ENCODE results near the gene ATOSB. TPM values are rescaled to one million over a fixed set of nuclear protein-coding genes. Genes with fewer than 3 reads are reported as not detected.

Gene ATOSB
- total and polyA plus RNA-seq, 8 donors = 13.1 to 30.9 (median 14.6) TPM

DNA sequence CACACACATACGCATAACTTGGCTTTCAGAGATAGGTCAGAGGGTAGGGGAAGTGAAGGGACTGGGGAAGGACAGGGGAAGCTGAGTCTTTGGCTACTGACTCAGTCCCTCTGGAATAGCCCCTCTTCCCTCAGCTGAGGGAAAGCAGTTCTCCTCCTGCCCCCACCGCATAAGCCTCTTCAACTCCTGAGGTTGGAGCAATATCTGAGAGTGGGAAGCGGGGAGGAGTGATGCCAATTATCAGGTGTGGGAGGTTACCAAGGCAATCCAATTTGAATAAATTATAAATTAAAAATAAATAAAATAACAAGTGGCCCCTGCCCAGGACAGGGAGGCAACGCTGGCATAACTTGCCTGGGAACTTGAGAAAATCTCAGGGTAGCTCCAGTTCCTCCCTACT lies 11.1 kb downstream of the ATOSB start:
- ATAC-seq (no peak), DNase-seq (no peak)
- Histone ChIP-seq H3K9me3 (no peaks in the 10 kb centered on the region), H3K36me3 (peaks cover 0 to 74% of the 10 kb centered on the region in 2 donors), H3K27me3 (no peaks in the 10 kb centered on the region), H3K4me1 (peaks cover 6 to 42% of the 10 kb centered on the region in 2 donors), H3K4me3 (no peak overlapping the region), H3K27ac (peak overlapping the region in 1 of 2 donors; percentile 91)
- intact Hi-C loops (cut with DNase I) = no loop called here
- TF ChIP-seq, protein P1, sequence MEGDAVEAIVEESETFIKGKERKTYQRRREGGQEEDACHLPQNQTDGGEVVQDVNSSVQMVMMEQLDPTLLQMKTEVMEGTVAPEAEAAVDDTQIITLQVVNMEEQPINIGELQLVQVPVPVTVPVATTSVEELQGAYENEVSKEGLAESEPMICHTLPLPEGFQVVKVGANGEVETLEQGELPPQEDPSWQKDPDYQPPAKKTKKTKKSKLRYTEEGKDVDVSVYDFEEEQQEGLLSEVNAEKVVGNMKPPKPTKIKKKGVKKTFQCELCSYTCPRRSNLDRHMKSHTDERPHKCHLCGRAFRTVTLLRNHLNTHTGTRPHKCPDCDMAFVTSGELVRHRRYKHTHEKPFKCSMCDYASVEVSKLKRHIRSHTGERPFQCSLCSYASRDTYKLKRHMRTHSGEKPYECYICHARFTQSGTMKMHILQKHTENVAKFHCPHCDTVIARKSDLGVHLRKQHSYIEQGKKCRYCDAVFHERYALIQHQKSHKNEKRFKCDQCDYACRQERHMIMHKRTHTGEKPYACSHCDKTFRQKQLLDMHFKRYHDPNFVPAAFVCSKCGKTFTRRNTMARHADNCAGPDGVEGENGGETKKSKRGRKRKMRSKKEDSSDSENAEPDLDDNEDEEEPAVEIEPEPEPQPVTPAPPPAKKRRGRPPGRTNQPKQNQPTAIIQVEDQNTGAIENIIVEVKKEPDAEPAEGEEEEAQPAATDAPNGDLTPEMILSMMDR (IDR thresholded peaks at IDR 0.05) = no peak

DNA sequence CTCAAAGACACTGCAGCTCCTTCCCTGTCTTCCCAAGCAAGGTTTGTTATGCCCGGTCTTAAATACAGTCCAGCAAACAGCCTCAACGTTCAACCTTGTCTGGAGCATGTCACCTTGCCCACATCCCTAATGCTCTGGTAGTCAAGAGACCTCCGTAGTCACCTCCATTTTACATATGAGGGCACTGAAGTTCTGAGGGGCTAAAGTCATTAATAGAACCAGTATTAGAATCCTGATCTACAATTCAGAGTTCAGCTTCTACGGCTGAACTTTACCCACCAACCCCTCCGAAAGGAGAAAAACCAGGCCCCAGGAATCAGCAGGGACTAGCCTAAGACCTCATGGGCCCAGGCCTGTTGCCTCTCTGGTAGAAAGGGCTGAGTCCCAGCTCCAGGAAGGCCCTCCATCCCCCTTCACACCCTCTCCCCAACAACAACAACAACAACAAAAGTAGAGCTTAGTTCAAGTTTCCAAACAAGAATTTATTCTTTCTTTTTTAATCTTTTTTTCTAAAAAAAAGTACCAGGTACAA lies 11.9 kb downstream of the ATOSB start:
- Histone ChIP-seq H3K9me3 (no peaks in the 10 kb centered on the region), H3K36me3 (peaks cover 0 to 78% of the 10 kb centered on the region in 2 donors), H3K4me3 (peak overlapping the region; percentile 78 to 86), H3K27me3 (no peaks in the 10 kb centered on the region), H3K27ac (peak overlapping the region; percentile 60 to 91), H3K4me1 (peaks cover 6 to 34% of the 10 kb centered on the region in 2 donors)
- intact Hi-C loops (cut with DNase I) = no loop called here
- DNase-seq (no peak), ATAC-seq (no peak)
- TF ChIP-seq, protein P1 (IDR thresholded peaks at IDR 0.05) = no peak

DNA sequence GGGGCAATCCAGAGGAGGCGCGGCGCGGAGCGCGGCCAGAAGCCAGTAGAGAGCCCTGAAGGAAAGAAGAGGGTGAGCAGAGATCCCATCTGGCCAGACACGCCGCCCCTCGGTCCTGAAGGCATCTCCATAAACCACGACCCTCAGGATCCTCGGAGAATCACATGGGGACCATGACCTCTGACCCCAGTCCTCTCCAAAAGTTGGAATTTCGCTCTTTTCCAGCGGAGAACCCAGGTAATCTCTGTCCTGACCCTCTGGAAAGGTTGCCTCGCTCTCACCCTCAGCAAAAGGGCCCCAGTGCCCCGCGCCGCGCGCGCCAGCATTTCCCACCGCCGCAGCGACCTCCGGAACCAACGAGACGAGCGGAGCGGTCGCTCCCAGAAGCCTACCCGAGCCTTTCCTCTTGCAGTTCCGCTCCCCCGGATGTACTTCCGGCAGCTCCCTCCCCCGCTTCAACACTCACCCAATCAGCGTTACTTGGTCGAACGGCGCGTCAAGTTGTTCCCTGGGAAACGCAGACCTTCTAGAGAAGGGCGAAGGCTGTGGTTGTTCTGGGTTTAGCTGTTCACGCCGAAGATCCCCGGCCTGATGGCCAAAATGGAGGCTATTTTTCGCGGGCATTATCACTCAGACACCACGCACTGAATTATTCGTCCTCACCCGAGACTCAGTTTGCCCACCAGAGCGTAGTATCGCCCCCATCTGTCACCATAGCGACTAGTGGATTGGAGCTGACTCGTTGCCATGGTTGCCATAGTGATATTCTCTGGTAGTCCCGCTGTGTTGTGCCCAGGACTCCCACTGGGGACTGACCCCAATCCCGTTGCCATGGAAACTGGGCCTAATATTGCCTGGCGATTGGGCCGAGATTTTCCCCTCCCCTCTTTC lies 12.6 kb downstream of the ATOSB start, which contains the start of gene STOML2:
Gene STOML2, minus strand, starts transcription at position 363 of the 891 bp plus-strand sequence. Its CDS starts 37 bp downstream, at position 326.
- Histone ChIP-seq H3K4me1 (peaks cover 6 to 34% of the 10 kb centered on the region in 2 donors), H3K9me3 (no peaks in the 10 kb centered on the region), H3K27me3 (no peaks in the 10 kb centered on the region), H3K36me3 (peaks cover 0 to 71% of the 10 kb centered on the region in 2 donors), H3K27ac (peak within 1 kb of the TSS; percentile 60 to 91), H3K4me3 (peak within 1 kb of the TSS; percentile 78 to 86)
- TF ChIP-seq, protein P1 (IDR thresholded peaks at IDR 0.05) = no peak
- intact Hi-C loops (cut with DNase I) = no loop called here
- peak; percentile 98 for ATAC-seq
- DNase-seq = peak; percentile 95 to 97 (median 95)

DNA sequence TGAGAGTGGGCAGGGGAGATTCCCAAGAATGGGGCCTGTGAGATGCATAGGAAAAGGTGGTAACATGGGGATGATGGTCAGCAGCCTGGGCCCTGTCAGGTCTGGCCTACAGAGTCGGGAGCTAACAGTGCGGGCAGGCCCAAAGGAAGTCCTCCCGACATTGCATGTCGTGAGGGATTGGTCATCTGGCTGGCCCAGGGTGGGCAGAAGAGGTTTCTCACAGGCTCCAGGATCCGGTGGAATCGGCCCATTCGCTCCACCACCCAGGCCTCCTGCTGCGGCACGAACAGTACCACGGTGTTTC lies 13.2 kb downstream of the ATOSB start:
- TF ChIP-seq, protein P1 (IDR thresholded peaks at IDR 0.05) = no peak
- H3K36me3 ChIP-seq = peaks cover 0 to 65% of the 10 kb centered on the region in 2 donors
- no peaks in the 10 kb centered on the region for H3K9me3 ChIP-seq
- peak overlapping the region; percentile 78 to 86 for H3K4me3 ChIP-seq
- DNase-seq = peak in 1 of 4 donors; percentile 3
- peak; percentile 54 for ATAC-seq
- H3K27me3 ChIP-seq = no peaks in the 10 kb centered on the region
- peaks cover 6 to 34% of the 10 kb centered on the region in 2 donors for H3K4me1 ChIP-seq
- intact Hi-C loops (cut with DNase I) = no loop called here
- peak overlapping the region; percentile 60 to 91 for H3K27ac ChIP-seq

DNA sequence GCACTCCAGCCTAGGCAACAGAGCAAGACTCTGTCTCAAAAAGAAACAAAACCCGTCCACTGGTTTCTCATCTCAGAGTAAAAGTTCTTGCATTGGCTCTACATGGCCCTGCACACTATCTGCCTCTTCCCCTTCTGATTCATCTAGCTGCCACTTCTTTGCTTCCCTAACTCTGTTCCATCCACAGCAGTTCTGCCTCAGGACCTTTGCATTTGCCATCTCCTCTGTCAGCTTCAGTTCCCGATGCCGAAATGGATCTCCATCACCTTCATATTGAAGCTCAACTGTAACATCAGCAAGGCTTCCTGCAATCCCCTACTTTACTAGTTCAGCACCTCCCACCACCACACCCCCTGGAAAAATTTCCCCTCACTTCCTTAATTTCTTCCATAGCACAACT lies 18.1 kb downstream of the ATOSB start:
- peaks cover 0 to 40% of the 10 kb centered on the region in 2 donors for H3K36me3 ChIP-seq
- DNase-seq (no peak), ATAC-seq (no peak)
- intact Hi-C loops (cut with DNase I) = loop anchor here in 1 of 2 donors (10.0 kb wide), 1 partner anchor 203 kb away; a partner anchor contains a TSS
- H3K27ac ChIP-seq = no peak overlapping the region
- H3K9me3 ChIP-seq = no peaks in the 10 kb centered on the region
- H3K4me1 ChIP-seq = peaks cover 15 to 33% of the 10 kb centered on the region in 2 donors
- no peaks in the 10 kb centered on the region for H3K27me3 ChIP-seq
- no peak overlapping the region for H3K4me3 ChIP-seq
- TF ChIP-seq, protein P1 (IDR thresholded peaks at IDR 0.05) = no peak
